HG02973 (cell line): ENCODE measurements around the gene KHSRP.
"Not testable (repeated sequence)": the region's sequence is repeated elsewhere in the genome, so short reads cannot be mapped to it uniquely, and the experiment has no call there.

Source experiments
- ATAC-seq: cut with Tn5 transposase; IDR thresholded peaks from one replicate; pipeline ENCODE4 v1.9.1; 2021; ENCODE audit warnings: moderate library complexity; ENCODE audit not compliant: unreplicated experiment

KHSRP gene

DNA sequence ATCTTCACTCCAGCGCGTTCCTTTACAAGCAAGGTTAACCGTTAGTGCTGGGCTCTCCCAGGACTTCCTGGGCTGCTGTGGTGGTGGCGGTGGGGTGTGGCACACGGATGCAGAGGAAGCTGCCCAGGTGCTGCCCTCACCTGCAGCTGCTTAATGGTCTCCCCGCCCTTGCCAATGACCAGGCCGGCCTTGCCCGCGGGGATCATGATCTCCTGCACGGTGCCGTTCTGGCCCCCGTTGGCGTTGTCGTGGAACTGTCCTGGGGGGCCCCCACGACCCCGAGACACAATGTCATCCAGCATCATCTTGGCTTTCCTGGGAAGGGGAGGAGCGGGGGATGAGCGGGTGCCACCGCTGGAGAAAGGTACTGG lies 6.1 kb downstream of the KHSRP start:
- no peak for ATAC-seq

- ATAC-seq: no peak
Observed at GRCh38 chr19:6417713-6418561, 6.7 kb downstream of the KHSRP start.

GRCh38 chr19:6416658-6417405 lies 7.8 kb downstream of the KHSRP start:
- ATAC-seq: no peak

DNA sequence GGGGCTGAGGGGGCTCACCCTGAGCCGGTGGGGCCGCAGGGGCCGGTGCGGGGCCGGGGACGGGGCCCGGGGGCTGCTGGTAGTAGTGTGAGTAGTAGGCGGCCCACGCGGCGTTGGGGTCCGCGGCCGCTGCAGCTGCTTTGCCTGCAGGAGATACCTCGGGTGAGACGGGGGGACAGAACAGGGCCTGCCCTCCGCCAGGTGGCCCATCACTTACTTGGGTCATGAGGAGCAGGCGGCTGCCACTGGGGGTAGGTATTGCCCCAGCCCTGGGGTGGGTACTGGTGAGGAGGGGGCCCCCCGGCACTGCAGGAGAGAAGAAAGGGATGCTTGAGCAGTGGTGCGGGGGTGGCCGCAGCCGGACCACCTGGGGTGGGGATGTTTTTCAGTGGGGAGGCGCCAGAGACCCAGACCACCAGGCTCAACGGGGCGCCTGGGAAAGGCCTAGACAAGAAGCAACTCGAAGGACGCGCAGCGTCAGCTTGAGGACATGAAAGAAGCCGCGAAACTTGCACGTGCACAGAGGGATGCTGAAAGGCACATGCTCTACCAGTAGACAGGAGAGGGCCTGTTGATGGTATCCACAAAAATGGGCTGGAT lies 8.9 kb downstream of the KHSRP start:
- ATAC-seq: no peak

DNA sequence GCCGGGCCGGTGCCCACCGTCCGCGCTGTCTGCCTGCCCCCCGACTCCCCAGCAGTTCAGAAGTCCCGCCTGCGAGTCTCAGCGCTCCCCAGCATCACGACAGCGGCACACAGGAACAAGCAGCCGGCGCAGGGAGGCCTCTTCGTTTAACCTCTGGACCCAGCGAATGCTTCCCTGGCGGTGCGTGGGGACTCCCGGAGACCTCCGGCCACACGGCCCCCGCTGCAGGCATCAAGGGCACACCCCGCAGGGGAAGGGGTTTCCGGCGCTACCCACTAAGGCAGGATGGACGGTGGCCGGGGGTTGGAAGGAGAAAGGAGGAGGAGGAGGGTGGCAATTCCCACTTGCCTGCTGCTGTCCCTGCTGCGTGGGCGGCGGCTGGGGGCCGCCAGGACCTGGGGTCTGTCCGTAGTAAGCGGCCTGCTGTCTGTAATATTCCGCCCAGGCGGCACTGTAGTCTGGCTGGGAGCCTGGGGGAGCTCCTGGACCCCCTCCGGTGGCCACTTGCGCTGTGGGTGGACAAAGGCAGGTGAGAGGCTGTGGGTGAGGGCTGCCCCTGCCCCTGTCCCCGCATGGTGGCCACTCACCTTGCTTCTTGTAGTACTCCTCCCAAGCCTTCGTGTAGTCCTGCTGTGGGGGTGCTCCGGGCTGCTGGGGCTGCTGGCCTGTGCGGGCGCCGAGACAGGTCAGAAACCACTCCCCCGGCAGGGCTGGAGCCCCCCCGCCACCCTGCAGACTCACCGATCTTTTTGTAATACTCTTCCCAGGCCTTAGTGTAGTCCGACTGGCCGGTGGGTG lies 9.6 kb downstream of the KHSRP start:
- ATAC-seq: no peak

GRCh38 chr19:6413721-6414643 lies 10.6 kb downstream of the KHSRP start:
- ATAC-seq: no peak

- no peak for ATAC-seq
Observed at GRCh38 chr19:6413291-6413690, 11.3 kb downstream of the KHSRP start.

DNA sequence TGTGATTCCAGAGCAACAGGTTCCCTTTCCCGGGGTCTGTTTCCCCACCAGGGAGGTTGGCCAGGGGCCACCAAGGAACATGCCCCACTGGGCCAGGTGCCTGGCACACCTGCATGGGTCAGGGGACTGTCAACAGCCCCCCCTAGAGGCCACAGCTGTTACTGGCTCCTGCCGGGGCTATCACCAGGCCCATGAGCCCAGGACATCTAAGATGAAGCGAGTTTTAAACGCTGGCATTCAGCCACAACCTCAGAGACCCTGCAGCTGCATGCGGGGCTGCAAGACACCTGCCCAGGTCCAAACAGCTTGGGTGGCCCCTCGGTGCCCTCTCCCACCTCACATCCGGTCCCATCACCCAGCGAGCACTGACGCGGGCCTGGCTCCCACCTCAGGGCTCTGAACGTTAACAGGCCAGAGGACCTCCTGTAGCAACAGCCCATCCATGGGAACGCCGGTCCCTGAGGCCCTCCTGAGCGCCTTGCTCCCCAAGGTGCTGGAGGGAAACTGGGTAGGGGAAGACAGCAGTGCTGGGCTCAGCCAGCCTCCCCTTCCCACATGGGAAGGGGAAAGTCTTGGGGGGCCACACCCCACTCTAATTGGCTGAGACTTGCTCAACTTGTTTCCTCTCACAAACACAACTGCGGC lies 12.0 kb downstream of the KHSRP start:
- ATAC-seq: no peak

DNA sequence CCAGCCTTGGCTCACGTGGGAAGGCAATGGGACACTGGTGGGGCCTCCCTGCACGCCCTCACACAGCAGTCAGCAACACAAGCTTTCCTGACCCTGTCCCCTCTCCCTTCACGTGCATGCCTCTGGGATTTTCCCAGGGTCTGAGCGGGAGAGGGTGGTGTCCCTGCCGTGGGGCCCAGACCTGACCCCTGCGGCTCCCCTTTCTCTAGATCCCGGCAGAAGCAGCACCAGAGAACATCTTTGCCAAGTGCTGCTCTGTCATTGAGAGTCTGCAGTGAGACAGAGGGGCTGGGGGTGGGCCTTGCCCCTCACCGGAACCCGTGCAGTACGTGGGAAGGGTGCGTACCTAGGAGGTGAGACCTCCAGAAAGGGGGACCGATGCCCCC lies 12.6 kb downstream of the KHSRP start:
- ATAC-seq: no peak

DNA sequence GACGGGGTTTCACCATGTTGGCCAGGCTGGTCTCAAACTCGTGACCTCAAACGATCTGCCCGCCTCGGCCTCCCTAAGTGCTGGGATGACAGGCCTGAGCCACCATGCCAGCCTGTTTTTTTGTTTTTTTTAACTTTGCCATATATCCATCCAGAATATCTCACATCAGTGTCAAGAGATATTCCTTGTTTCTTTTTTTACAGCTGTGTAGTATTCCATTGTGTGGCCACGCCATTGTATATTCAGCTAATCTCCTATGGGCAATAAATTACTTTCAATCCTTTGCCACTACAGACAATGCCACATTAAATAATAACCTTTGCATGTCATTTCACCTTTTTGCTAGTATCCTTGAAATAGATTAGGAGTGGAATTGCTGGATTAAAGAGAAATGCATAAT lies 15.3 kb downstream of the KHSRP start:
- ATAC-seq: no peak

- no peak for ATAC-seq
Observed at GRCh38 chr19:6406401-6406800, 18.2 kb downstream of the KHSRP start.

GRCh38 chr19:6402837-6403608 lies 21.6 kb downstream of the KHSRP start:
- ATAC-seq: no peak

GRCh38 chr19:6402058-6402457 lies 22.6 kb downstream of the KHSRP start:
- ATAC-seq: no peak

GRCh38 chr19:6400062-6400944 lies 24.3 kb downstream of the KHSRP start:
- ATAC-seq: not testable (repeated sequence)

DNA sequence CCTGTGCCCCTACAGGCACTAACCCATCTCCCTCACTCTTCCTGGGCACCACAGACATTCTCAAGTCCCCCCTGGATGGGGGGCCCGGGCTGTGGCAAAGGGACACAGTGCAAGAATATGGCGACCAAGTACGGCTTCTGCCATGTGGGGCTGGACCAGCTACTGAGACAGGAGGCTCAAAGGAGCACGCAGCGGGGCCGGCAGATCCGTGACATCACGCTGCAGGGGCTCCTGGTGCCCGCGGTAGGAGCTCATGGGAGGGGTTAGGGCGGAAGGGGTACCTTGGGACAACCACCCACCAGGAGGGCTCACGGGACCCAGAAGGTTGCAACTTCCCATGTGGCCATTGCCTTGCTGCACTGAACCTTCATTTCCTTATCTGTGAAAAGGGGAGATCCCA lies 28.3 kb downstream of the KHSRP start:
- no peak for ATAC-seq

GRCh38 chr19:6394831-6395230 lies 29.8 kb downstream of the KHSRP start:
- no peak for ATAC-seq

DNA sequence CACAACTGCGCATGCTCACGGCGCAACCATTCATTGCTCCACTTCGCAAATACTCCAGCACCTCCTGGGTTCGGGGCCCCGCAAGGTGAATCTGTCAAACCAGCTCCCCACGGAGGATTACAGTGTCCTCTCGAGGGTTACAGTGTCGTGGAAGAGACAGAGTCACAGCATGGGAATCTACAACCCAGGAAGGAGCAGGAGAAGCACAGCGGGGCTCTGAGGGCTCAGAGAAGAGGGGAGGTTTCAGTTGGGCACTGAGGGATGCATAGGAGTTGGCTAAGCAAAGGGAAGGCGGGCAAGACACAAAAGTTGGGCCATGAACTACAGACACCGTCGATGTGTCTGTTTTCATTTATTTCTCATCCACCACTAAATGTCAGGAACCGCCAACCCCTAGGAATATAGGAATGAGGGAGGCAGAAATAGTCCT lies 30.6 kb downstream of the KHSRP start:
- ATAC-seq: peak; percentile 17
